ENCODE data around the gene CD63.

DNA sequence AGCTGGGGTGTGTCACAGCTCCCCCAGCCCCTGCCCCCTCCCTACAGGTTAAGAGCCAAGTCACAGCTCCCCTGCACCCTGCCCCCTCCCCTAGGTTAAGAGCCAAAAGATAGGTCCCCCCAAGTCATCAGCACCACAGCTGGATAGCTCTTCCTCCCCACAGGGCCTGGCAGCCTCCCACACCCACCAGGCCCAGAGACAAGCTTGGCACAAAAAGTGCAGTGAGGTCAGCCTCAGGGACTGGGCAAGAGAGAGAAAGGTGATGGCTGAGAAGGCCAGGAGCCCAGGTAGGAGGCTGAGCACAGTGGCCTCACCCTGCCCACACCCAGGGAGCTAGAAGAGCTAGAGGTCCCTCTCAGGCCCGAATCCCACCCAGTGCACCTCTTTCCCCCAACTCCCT is 29.8 kb downstream of the CD63 start:
- TF ChIP-seq, protein P1, sequence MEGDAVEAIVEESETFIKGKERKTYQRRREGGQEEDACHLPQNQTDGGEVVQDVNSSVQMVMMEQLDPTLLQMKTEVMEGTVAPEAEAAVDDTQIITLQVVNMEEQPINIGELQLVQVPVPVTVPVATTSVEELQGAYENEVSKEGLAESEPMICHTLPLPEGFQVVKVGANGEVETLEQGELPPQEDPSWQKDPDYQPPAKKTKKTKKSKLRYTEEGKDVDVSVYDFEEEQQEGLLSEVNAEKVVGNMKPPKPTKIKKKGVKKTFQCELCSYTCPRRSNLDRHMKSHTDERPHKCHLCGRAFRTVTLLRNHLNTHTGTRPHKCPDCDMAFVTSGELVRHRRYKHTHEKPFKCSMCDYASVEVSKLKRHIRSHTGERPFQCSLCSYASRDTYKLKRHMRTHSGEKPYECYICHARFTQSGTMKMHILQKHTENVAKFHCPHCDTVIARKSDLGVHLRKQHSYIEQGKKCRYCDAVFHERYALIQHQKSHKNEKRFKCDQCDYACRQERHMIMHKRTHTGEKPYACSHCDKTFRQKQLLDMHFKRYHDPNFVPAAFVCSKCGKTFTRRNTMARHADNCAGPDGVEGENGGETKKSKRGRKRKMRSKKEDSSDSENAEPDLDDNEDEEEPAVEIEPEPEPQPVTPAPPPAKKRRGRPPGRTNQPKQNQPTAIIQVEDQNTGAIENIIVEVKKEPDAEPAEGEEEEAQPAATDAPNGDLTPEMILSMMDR (conservative IDR thresholded peaks at IDR 0.05; ENCODE audit: low read depth, low read length) = no peak
- no peak for TF ChIP-seq EZH2 (IDR thresholded peaks at IDR 0.05; ENCODE audit: low read length, unreplicated experiment)

Data from PC-3 (cell line).